Peyer's patch (tissue), 4 donors: ENCODE results near the gene SLC2A9. TPM values are rescaled to one million over a fixed set of nuclear protein-coding genes. Genes with fewer than 3 reads are reported as not detected.

Experiments
- DNase-seq, 3 donors: peaks; one replicate each; pipeline ENCODE4 v3.0.0-alpha.2; 2017 to 2019
- H3K27ac ChIP-seq, 4 donors: fragments of 200-600 bp; sonication (generic); one replicate each; pipeline ENCODE4 v1.5.1; 2016 to 2019
- H3K27me3 ChIP-seq, 2 donors: fragments of 200-600 bp; sonication (generic); one replicate each; pipeline ENCODE4 v1.5.1; 2019
- H3K36me3 ChIP-seq, 3 donors: fragments of 200-600 bp; sonication (generic); one replicate each; pipeline ENCODE4 v1.5.1; 2016 to 2019
- H3K4me1 ChIP-seq, 4 donors: fragments of 200-600 bp; sonication (generic); one replicate each; pipeline ENCODE4 v1.5.1; 2016 to 2019
- H3K4me3 ChIP-seq, 4 donors: fragments of 200-600 bp; sonication (generic); 1 replicate in 3 of 4; 2 replicates in 1 of 4; pipeline ENCODE4 v1.5.1; 2016 to 2019; ENCODE audit warnings: mild to moderate bottlenecking in 1 of 4
- H3K9me3 ChIP-seq, 4 donors: fragments of 200-600 bp; sonication (generic); one replicate each; pipeline ENCODE4 v1.5.1; 2016 to 2019; ENCODE audit warnings: mild to moderate bottlenecking in 1 of 4
- CTCF ChIP-seq, 6 experiments: fragments of 450-650 bp in 4 of 6; fragments of 200-600 bp in 2 of 6; sonication (generic) in 1 of 6; IDR thresholded peaks; one replicate each; pipeline ENCODE4 v1.5.1; 2017 to 2019; ENCODE audit warnings: antibody characterized with exemption in 6 of 6, mild to moderate bottlenecking in 3 of 6, moderate library complexity in 1 of 6
- POLR2A ChIP-seq, 2 donors: fragments of 450-650 bp; IDR thresholded peaks; one replicate each; pipeline ENCODE4 v1.5.1; 2017; ENCODE audit warnings: antibody characterized with exemption in 2 of 2, mild to moderate bottlenecking in 2 of 2, moderate library complexity in 2 of 2
- total RNA-seq, 4 donors: library from RNA; depleted of rRNA; stranded (reverse); fragments of >200 nt; gene quantifications; one replicate each; pipeline ENCODE4 v1.1.0, GENCODE V29; 2016

Gene SLC2A9
- total RNA-seq, 4 donors from 2014 or later = 8.3 to 24.1 (median 22.0) TPM

GRCh38 chr4:10028910-10029309, 7.6 kb upstream of the SLC2A9 start:
- Histone ChIP-seq H3K9me3 (no peaks in the 10 kb centered on the region), H3K4me1 (peaks cover 0 to 17% (median 5%) of the 10 kb centered on the region in 4 donors), H3K4me3 (no peak overlapping the region), H3K27ac (no peak overlapping the region), H3K36me3 (no peaks in the 10 kb centered on the region), H3K27me3 (no peaks in the 10 kb centered on the region)
- DNase-seq = peak in 1 of 3 donors; percentile 45
- TF ChIP-seq CTCF (IDR thresholded peaks at IDR 0.05) (no peak), POLR2A (IDR thresholded peaks at IDR 0.05) (no peak)

GRCh38 chr4:10026485-10026884, 5.2 kb upstream of the SLC2A9 start:
- Histone ChIP-seq H3K9me3 (no peaks in the 10 kb centered on the region), H3K36me3 (no peaks in the 10 kb centered on the region), H3K4me1 (peaks cover 0 to 9% (median 2%) of the 10 kb centered on the region in 4 donors), H3K27ac (no peak overlapping the region), H3K4me3 (no peak overlapping the region), H3K27me3 (no peaks in the 10 kb centered on the region)
- peak in 1 of 3 donors; percentile 23 for DNase-seq
- TF ChIP-seq POLR2A (IDR thresholded peaks at IDR 0.05) = no peak
- TF ChIP-seq CTCF (IDR thresholded peaks at IDR 0.05) = no peak

- Histone ChIP-seq H3K27ac (no peak overlapping the region), H3K4me3 (no peak overlapping the region), H3K27me3 (no peaks in the 10 kb centered on the region), H3K9me3 (no peaks in the 10 kb centered on the region), H3K36me3 (no peaks in the 10 kb centered on the region), H3K4me1 (peaks cover 0 to 20% (median 2%) of the 10 kb centered on the region in 4 donors)
- TF ChIP-seq CTCF (IDR thresholded peaks at IDR 0.05) = no peak
- TF ChIP-seq POLR2A (IDR thresholded peaks at IDR 0.05) = no peak
- peak in 1 of 3 donors; percentile 28 for DNase-seq
Measured at GRCh38 chr4:10025230-10025806, 4.0 kb upstream of the SLC2A9 start.

- Histone ChIP-seq H3K27ac (peak overlapping the region in 2 of 4 donors; percentile 61 to 63), H3K4me1 (peaks cover 0 to 30% (median 2%) of the 10 kb centered on the region in 4 donors), H3K27me3 (no peaks in the 10 kb centered on the region), H3K36me3 (no peaks in the 10 kb centered on the region), H3K9me3 (no peaks in the 10 kb centered on the region), H3K4me3 (no peak overlapping the region)
- peak in 1 of 3 donors; percentile 47 for DNase-seq
- TF ChIP-seq POLR2A (IDR thresholded peaks at IDR 0.05) (no peak), CTCF (IDR thresholded peaks at IDR 0.05) (no peak)
Measured at GRCh38 chr4:10024303-10024702, 3.0 kb upstream of the SLC2A9 start.

- H3K4me3 ChIP-seq = no peak overlapping the region
- H3K36me3 ChIP-seq = no peaks in the 10 kb centered on the region
- TF ChIP-seq POLR2A (IDR thresholded peaks at IDR 0.05) = no peak
- peak in 1 of 3 donors; percentile 46 for DNase-seq
- H3K9me3 ChIP-seq = no peaks in the 10 kb centered on the region
- peaks cover 0 to 32% (median 2%) of the 10 kb centered on the region in 4 donors for H3K4me1 ChIP-seq
- H3K27me3 ChIP-seq = no peaks in the 10 kb centered on the region
- H3K27ac ChIP-seq = peak overlapping the region in 2 of 4 donors; percentile 61 to 63
Measured at GRCh38 chr4:10023806-10024205, 2.5 kb upstream of the SLC2A9 start.

GRCh38 chr4:10023050-10023419, 1.7 kb upstream of the SLC2A9 start:
- H3K9me3 ChIP-seq = no peaks in the 10 kb centered on the region
- no peak for TF ChIP-seq CTCF (IDR thresholded peaks at IDR 0.05)
- H3K4me1 ChIP-seq = peaks cover 0 to 39% (median 2%) of the 10 kb centered on the region in 4 donors
- peak in 2 of 3 donors; percentile 42 to 46 for DNase-seq
- no peaks in the 10 kb centered on the region for H3K36me3 ChIP-seq
- H3K4me3 ChIP-seq = no peak overlapping the region
- no peaks in the 10 kb centered on the region for H3K27me3 ChIP-seq
- H3K27ac ChIP-seq = no peak overlapping the region
